HepG2 (cell line): Measurements from ENCODE around the gene CLUH. TPM values are rescaled to one million over a fixed set of nuclear protein-coding genes. Genes with fewer than 3 reads are reported as not detected.
A peak's percentile ranks its signal among the peaks of the same experiment; 100 is the strongest.

Experiments
- CBX2 ChIP-seq, 2 experiments: fragments of 200-600 bp in 1 of 2; sonication (generic); formaldehyde crosslinking in 1 of 2; IDR thresholded peaks; 2 replicates each; pipeline versions ENCODE4 v1.7.0 to v1.8.1; 2018 to 2022; ENCODE audit warnings: low read depth in 2 of 2, low read length in 1 of 2, mild to moderate bottlenecking in 1 of 2, missing genetic modification reagents in 1 of 2
- HNRNPLL ChIP-seq: fragments of 200-400 bp; formaldehyde crosslinking; IDR thresholded peaks from 2 replicates; pipeline ENCODE4 v1.6.1; 2017; ENCODE audit warnings: mild to moderate bottlenecking, low read depth, low read length; ENCODE audit not compliant: poor library complexity, severe bottlenecking
- IRF2 ChIP-seq: IDR thresholded peaks from 2 replicates; pipeline ENCODE4 v1.6.1; 2018; ENCODE audit warnings: missing genetic modification reagents, missing compliant biosample characterization
- KDM1A ChIP-seq: IDR thresholded peaks from 2 replicates; pipeline ENCODE4 v1.6.1; 2016; ENCODE audit warnings: missing compliant biosample characterization
- POLR2AphosphoS5 ChIP-seq: IDR thresholded peaks from 2 replicates; pipeline ENCODE4 v1.6.1; 2012; ENCODE audit warnings: low read depth, low read length
- POLR2G ChIP-seq: fragments of 200-400 bp; formaldehyde crosslinking; IDR thresholded peaks from 2 replicates; pipeline ENCODE4 v1.6.1; 2018; ENCODE audit warnings: mild to moderate bottlenecking, low read depth, low read length, moderate library complexity
- RFXAP ChIP-seq: sonication (generic); formaldehyde crosslinking; IDR thresholded peaks from 2 replicates; pipeline ENCODE4 v1.4.0; 2020; ENCODE audit warnings: missing genetic modification reagents, borderline replicate concordance
- SKI ChIP-seq: fragments of 450-650 bp; IDR thresholded peaks from one replicate; pipeline ENCODE4 v1.6.1; 2018; ENCODE audit warnings: mild to moderate bottlenecking; ENCODE audit not compliant: partially characterized antibody
- TBX2 ChIP-seq: sonication (generic); formaldehyde crosslinking; IDR thresholded peaks from 2 replicates; pipeline ENCODE4 v1.5.0; 2020; ENCODE audit warnings: missing genetic modification reagents, mild to moderate bottlenecking, borderline replicate concordance
- TSC22D2 ChIP-seq: sonication (generic); formaldehyde crosslinking; IDR thresholded peaks from 2 replicates; pipeline ENCODE4 v1.5.1; 2020; ENCODE audit warnings: missing genetic modification reagents, mild to moderate bottlenecking, borderline replicate concordance
- ZBTB1 ChIP-seq: sonication (generic); formaldehyde crosslinking; IDR thresholded peaks from 2 replicates; pipeline ENCODE4 v1.4.0; 2020; ENCODE audit warnings: missing genetic modification reagents, borderline replicate concordance
- ZFP91 ChIP-seq: sonication (generic); formaldehyde crosslinking; IDR thresholded peaks from 2 replicates; pipeline ENCODE4 v1.9.0; 2022; ENCODE audit warnings: missing genetic modification reagents, mild to moderate bottlenecking, borderline replicate concordance
- ZNF260 ChIP-seq: sonication (generic); formaldehyde crosslinking; IDR thresholded peaks from 2 replicates; pipeline ENCODE4 v1.4.0; 2020; ENCODE audit warnings: missing genetic modification reagents, low read depth, mild to moderate bottlenecking, borderline replicate concordance
- ZNF292 ChIP-seq: sonication (generic); formaldehyde crosslinking; IDR thresholded peaks from 2 replicates; pipeline ENCODE4 v1.8.1; 2022; ENCODE audit warnings: mild to moderate bottlenecking, low read depth, missing genetic modification reagents, borderline replicate concordance
- ZNF354B ChIP-seq: sonication (generic); formaldehyde crosslinking; IDR thresholded peaks from 2 replicates; pipeline ENCODE4 v1.8.0; 2022; ENCODE audit warnings: mild to moderate bottlenecking, missing genetic modification reagents
- ZNF556 ChIP-seq: sonication (generic); formaldehyde crosslinking; IDR thresholded peaks from 2 replicates; pipeline ENCODE4 v1.4.0; 2020; ENCODE audit warnings: mild to moderate bottlenecking, missing genetic modification reagents, borderline replicate concordance
- polyA plus RNA-seq, 8 experiments: library from polyadenylated mRNA; depleted of rRNA in 3 of 8; stranded (reverse) in 7 of 8; unstranded in 1 of 8; fragments of >200 nt; fragmentation: Illumina TruSeq in 4 of 8; extraction: Trizol in 4 of 8; gene quantifications; 2 replicates each; pipeline versions ENCODE4 v1.2.1 to v1.2.3, GENCODE V29; 2011 to 2016; ENCODE audit warnings: low read depth in 4 of 8, missing spikeins in 1 of 8, mixed read lengths in 1 of 8; ENCODE audit not compliant: insufficient read depth in 1 of 8
- total RNA-seq, 5 experiments: library from RNA; depleted of rRNA; stranded (reverse); fragments of >200 nt; fragmentation: Illumina TruSeq; extraction: Trizol; gene quantifications; 2 replicates each; pipeline ENCODE4 v1.2.3, GENCODE V29; 2016; ENCODE audit warnings: low read depth in 1 of 5

Gene CLUH
- total and polyA plus RNA-seq, 2 of the 13 experiments (the other 11 are each of a cell fraction or from before 2014, with no cell fraction given), result 30.9 to 60.5 TPM

DNA sequence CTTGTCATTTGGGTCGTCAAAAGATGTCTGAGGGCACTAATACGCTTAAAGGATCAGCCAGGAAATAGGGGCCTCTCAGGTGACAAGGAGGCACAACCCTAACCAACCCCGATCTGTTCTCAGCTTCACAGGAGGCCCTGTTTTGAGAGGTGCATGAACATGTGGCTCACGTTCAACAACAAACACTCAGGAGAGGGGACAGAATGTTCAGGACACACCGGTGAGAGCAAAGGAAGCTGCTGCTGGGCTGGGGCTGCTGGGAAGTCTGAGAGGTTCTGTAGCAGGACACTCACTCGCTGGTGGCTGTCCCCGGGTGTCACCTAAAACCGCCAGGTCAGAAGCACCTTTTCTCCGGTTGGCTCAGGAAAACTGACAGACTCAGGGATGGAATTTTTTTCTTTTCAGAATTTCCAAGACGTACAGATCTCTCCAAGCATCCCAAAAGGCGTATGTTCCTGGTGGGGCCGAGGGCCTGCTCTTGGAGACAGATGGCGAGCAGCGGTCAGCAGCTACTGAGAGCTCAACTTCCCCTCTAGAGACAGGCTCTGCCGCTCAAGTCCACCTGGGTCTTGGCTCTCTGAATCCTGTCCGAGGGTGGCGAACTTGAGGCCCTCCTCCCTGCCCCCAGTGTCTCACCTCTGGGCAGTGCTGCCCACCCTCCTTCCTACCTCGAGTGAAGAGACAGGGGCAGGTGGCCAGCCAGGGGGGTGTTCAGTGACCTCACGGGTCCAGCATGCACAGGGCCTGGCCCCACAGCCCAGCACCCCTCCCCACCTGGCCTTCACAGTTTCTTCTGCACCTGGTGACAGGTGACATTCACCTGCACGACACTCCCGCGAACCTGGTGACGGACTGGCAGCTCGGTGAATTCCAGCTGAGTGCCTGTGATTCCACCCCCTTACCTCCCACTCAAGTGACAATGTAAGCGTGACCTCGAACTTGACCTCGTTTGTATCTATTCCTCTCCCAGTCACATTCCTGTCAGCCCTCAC, 22.9 kb downstream of the CLUH start (continued):
- TF ChIP-seq ZNF354B (CRISPR knock-in tag) (no peak), ZFP91 (peak; percentile 31; the same call in 1 of the 2 replicates), HNRNPLL (no peak), ZBTB1 (no peak), SKI (peak; percentile 44), TSC22D2 (CRISPR knock-in tag) (no peak), ZNF556 (CRISPR knock-in tag) (no peak), ZNF292 (CRISPR knock-in tag) (no peak), TBX2 (no peak), KDM1A (CRISPR knock-in tag) (no peak), CBX2 (IDR thresholded peaks at IDR 0.05; ENCODE audit: low read depth, low read length) (no peak), CBX2 (CRISPR knock-in tag; IDR thresholded peaks at IDR 0.05; ENCODE audit: low read depth) (no peak), ZNF260 (CRISPR knock-in tag) (no peak), POLR2G (peak; percentile 47; the same call in 1 of the 2 replicates), IRF2 (no peak), POLR2AphosphoS5 (peak; percentile 41; the same call in 1 of the 2 replicates), RFXAP (CRISPR knock-in tag) (no peak)
